Superior temporal gyrus (tissue), 1 donor: ENCODE data around the gene GPC1.

Source experiments
- DNase-seq: peaks from one replicate; pipeline ENCODE4 v3.0.0-alpha.2; 2016; ENCODE audit errors: extremely low spot score

The GPC1 gene

DNA sequence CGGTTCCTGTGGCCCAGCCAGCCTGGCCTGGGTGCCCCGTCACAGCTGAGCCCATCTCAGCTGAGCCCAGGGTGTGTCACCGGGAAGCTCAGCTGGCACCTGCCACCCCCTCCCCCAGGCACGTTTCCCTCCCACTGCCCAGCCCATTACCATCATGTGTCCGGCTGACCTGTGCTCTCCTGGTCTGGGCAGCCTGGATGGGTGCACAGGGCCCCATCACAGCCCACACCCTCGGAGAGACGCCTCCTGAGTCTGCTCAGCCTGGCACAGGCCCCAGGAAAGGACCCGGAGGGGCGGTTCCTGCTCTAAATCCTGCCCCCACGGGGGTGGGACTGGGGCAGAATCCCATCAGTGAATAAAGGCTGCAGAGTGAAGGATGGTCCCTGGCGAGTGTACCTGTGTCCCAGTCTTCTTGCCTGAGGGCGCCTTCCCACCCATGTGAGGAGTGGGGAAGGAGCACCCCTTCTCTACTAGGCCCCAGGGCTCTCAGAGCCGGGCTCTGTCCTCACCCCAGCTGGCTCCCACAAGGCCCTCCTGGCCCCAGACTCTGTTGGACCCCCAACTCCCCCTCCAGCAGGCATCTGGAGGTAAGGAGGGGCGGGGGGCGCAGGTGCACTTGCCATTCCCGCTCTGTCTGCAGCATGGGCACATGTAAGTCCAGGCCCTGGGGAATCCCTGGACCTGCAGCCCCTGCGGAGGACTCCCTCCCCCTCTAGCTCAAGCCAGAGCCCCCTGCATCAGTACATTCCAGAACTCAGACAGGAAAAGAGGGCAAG is 21.2 kb downstream of the GPC1 start:
- no peak for DNase-seq

DNA sequence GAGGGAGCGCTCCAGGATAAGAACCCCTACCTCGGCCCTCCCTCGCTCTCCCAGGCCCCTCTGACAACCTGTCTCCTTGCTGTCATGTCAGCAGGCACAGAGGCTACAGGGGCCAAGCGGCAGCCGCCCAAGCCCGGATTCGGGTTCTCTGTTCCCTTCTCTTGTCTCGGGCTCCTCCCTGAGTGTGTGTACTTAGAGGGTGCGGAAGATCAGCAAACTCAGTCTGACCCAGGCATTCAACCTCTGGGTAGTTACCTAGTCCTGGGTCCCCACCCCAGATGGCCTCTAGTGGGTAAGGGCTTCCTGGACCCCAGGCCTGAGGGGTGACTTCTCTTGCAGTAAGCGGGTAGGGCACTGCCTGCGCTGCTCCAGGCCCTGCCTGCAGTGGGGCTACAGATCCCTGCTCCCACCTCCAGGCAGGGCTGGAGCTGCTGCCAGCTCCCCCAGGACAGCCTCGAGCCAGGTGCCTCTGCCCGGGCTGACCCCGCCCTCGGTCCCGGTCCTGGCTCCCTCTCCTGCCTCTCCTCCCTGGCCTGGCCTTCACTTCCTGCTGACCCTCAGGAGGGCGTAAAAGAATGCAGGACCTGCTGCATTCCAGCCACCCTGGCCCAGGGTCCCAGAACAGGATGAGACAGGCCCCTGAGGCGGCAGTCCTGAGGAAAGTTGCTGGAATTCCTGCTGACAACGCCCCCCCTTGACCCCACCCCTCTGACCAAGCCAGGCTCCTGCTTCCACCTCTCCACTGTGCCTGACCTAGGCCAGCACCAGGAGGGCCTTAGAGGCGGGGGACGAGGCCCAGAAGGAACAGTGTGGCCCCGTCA is 22.0 kb downstream of the GPC1 start:
- no peak for DNase-seq

DNA sequence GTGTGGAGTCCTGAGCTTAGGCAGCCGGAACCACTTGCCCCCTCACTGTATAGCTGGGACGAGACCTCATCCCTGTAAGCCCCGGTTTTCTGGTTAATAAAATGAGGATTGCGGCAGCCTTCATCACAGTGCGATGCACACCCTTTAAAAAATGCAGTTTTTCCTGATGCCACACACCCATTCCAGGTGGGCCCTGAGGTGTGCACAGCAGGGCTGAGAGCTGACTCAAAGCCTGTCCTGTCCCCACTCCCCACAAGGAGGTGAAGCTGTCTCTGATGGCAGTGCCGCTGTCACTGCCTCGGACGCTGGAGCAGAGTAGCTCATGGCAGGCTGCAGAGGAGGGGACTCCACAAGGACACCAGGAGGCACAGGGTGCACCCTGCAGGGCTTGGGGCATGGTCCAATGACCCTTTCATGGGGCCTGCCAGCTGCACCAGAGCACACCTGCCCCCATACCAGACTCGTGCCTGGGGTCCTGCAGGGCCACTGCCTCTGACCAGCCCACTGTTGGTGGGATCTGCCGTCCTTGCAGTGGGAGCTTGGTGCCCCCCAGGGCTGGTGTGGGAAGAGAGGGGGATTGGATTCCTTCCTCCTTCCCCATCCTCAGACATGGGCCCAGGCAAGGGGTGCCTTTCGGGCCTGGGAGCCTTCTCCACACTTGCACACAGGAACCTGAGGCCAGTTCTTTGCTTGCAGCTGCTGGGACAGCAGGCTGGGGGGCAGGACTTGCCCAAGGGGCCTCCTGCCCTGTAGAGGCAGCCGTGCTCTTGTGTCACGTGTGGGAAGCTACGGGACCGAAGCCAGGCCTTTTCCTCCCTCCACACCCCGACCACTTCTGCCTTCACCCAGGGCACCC is 22.8 kb downstream of the GPC1 start:
- DNase-seq, result no peak

DNA sequence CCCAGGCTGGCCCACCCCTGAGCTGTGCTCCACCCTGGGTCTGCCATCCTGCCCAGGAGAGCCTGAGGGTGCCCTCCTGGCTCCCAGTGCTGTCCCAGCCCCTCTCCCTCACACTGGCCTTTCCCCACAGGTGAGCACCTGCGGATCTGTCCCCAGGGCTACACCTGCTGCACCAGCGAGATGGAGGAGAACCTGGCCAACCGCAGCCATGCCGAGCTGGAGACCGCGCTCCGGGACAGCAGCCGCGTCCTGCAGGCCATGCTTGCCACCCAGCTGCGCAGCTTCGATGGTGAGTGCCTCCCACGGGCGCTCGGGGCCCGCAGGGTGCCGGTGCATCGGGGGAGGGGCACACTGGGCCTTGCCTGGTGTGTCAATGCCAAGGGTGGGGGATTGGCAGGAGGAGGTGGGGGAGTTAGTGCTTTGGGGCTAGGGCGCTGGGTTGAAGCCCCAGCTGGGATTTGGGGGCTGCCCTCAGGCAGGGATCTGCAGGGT is 23.5 kb downstream of the GPC1 start:
- no peak for DNase-seq

DNA sequence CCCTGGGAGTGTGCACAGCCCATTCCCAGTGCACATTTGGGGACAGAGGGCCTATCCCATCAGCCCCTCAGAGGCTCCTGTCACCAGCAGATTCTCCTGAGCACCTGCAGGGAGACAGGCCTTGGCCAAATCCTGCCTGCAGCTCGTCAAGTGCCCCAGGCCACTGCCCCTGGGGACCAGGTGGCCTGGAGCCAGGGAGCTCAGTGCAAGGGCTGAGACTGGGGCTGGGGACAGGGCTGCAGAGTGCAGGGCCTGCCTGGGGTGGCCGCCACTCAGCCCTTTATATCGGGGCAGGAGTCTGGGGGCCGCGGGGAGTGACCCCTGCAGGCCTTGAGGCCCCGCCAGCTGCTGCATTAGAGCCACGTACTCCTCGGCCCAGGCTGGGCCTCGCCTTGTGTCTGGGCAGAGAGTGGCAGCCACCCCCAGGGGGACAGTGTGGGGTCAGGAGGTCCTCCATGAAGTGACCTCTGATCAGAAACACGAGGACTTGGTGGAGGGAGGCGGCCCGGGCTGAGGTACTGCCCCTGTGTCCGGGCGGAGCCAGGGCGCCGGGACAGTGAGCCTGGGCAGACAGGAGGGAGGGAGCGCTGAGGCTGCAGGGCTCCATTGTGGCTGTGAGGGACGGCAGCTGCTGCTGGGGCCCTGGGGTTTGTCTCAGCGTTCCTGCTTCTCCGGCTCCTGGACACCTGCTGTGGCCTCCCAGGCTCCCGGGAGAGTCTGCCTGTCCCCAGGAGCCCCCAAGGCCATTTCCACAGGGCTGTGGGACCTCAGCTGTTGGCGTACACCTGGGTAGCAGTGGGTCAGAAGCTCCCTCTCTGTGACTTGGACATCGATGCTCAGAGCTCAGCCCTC is 24.2 kb downstream of the GPC1 start:
- no peak for DNase-seq

DNA sequence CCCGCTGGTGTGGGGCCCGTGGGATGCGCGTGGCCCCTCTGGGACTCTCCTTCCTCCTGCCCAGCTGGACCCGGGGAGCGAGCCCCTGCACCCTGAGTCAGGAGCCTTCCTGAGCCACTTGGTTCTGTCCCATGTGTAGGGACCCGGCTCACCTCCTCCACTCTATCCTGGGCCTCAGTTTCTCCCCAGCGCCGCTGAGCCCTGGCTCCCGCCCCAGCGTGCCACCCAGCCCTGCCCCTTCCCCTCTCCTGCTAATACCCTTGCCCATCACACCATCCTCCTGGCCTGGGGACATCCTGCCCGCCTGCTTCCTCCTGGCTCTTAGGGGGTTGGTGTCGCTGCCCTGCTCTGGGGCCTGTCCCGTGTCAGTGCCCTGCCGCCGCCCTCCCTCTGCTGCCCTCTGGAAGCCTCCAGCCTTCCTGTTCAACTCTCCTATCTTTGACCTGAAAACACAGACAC is 24.8 kb downstream of the GPC1 start:
- DNase-seq, result no peak

DNA sequence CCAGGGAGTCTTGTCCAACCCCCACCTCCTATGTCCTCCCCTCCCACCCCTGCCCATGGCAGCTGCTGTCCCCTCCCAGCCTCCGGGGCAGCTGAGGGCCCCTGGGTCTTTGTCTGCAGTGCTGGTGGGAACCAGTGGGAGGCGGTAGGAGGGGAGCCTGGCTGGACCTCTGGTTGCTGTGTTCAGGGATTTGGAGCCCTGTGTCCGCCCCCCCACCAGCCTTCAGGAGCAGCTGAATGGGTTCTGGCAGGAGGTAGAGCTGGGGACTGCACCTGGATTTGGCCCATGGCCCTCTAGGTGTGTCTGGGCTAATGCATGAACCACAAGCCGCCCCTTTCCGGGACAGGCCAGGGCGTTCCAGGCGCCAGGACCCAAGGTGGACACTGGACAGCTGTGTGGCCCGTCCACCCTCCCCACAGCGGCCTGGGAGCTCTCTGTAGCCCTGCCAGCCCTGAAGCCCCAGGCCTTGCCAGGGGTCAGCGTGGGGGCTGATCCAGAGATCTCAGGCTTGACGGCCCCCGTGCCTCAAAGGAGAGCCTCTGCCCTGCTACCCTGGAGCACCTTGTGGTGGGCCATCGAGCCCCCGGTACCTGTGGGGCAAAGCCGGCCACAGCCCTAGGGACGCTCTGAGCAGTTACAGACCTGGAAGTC is 25.4 kb downstream of the GPC1 start:
- no peak for DNase-seq

DNA sequence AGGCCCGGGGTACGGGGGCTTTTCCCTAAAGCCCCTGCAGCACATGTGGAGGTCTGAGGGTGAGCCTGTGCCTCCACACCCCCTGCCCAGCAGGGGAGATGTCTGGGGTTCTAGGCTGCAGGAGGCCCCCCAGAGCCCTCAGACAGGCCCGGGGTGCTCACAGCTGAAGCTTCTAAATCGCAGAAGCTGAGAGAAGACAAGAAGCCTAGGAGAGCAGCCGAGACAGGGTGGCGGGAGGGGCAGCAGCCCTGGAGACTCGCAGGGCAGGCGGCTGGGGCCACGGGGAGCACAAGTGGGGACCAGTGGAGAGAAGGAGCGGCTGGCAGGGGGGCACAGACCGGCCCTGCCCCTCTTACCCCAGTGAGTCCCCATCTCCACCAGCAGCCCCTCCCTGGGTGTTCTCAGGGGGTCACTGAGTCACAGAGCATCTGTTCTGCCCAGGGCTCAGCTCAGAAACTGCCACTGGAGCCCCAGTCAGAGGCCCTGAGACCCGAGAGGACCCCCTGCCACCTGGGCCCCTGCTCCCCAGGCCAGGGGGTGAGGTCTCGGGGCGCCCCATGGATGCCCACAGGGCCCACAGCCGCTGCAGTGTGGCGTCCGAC is 26.1 kb downstream of the GPC1 start:
- DNase-seq, result no peak

DNA sequence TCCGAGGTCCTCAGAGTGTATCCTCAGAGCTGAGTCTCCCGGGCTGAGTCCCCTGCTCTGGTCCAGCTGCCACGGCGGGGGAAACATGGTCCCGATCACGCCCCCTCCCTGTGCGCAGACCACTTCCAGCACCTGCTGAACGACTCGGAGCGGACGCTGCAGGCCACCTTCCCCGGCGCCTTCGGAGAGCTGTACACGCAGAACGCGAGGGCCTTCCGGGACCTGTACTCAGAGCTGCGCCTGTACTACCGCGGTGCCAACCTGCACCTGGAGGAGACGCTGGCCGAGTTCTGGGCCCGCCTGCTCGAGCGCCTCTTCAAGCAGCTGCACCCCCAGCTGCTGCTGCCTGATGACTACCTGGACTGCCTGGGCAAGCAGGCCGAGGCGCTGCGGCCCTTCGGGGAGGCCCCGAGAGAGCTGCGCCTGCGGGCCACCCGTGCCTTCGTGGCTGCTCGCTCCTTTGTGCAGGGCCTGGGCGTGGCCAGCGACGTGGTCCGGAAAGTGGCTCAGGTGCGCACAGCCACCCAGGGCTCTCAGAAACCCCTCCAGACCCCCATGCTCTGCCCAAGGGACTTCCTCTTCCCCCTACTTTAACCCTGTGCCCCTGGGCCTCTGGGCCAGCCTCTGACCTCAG is 26.7 kb downstream of the GPC1 start:
- no peak for DNase-seq

DNA sequence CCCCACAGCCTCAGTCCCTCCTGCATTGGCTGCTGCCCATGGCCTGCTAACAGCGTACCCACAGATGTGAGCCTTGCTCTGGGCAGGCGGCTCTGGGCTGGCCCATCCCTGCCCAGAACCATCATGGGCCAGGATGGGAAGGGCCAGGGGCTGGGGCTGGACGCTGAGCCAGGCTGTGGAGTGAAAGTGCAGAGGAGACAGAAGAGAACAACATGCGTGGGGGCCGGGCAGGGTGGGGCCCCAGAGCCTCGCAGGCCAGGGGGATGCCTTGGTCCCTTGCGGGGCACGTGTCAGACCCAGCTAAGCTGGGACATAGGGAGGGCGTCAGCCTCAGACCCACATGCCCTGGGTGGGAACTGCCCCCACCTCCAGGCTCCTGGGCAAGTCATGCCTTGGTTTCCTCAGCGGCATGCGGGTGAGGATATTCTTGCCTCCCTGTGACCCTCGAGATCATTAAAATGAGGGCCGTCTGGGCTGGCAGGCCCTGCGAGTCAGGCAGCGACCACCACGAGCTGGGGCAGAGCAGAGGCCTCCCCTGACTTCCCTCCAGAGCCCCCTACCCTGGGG is 27.3 kb downstream of the GPC1 start:
- no peak for DNase-seq

DNA sequence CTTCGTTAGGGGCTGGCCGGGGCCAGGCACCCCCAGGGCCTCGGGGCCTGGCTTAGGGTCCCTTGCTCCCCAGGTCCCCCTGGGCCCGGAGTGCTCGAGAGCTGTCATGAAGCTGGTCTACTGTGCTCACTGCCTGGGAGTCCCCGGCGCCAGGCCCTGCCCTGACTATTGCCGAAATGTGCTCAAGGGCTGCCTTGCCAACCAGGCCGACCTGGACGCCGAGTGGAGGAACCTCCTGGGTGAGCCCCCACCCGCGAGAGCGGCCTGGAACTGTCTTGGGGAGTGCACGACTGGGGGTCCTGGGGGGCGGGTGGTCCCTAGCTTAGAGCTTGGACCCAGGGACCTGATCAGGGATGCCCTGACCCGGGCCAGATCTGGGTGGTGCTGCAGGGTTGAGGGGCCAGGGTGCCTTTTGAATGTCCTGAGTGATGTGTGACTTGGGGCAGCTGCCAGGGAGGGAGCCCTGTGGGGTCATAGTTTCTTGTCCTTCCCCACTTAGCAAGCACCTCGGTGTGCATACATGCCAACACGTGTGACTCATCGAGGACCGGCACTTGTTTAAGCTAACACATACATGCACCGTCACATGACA is 27.9 kb downstream of the GPC1 start:
- DNase-seq, result no peak

DNA sequence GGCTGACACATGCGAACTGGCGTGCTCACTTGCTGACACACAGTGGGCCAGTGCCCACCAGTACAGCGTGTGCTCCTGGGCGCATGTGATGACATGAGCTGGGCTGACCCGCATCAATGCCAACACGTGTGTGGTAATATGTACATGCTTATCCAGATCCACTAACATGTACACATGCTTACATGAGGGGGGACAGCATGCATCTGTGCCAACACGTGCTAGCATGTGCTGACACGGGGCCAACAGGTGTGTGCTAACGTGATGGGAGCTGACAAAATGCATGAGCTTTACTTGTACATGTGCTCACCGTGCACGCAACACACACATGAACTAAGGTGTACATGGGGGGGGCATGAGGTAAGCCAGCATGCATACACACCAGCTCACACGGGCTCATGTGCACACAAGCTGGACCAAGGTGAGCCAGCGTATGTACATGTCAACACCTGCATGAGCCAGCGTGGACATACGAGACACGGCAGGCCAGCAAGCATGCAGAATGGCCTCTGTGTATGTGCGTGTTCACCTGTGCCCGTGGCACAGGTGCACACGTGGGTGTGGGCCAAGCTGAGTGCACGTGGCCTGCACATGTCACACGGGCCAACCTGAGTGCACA is 28.5 kb downstream of the GPC1 start:
- no peak for DNase-seq

DNA sequence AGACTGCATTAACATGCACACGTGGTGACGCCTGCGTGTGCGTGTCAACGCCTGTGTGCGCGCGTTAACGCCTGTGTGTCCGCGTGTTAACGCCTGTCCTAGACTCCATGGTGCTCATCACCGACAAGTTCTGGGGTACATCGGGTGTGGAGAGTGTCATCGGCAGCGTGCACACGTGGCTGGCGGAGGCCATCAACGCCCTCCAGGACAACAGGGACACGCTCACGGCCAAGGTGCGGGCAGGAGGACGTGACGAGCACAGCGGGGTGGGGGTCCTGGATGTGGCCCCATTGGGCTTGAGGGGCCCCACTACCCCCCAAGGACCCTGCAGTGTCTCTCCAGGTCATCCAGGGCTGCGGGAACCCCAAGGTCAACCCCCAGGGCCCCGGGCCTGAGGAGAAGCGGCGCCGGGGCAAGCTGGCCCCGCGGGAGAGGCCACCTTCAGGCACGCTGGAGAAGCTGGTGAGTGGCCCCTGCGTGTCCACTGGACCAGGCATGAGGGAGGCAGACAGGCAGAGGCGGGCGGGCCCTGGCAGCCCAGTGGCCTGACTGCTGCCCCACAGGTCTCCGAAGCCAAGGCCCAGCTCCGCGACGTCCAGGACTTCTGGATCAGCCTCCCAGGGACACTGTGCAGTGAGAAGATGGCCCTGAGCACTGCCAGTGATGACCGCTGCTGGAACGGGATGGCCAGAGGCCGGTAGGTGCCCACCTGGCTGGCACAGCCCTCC is 29.2 kb downstream of the GPC1 start:
- no peak for DNase-seq

DNA sequence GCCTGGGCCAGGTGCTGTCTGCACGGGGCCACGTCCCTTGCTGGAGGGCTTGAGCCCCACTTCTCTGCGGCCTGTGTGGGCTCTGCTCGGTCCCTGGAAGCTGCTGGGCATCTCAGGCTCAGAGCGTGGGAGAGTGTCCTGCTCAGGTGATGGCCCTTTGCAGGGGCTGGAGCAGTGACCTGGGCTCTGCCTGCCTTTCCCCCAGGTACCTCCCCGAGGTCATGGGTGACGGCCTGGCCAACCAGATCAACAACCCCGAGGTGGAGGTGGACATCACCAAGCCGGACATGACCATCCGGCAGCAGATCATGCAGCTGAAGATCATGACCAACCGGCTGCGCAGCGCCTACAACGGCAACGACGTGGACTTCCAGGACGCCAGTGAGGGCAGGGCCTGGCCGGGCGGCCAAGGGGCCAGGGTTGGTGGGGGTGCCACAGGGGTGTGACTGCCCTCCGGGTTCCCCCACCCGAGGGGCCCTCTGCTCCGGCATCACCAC is 29.9 kb downstream of the GPC1 start:
- DNase-seq, result no peak

DNA sequence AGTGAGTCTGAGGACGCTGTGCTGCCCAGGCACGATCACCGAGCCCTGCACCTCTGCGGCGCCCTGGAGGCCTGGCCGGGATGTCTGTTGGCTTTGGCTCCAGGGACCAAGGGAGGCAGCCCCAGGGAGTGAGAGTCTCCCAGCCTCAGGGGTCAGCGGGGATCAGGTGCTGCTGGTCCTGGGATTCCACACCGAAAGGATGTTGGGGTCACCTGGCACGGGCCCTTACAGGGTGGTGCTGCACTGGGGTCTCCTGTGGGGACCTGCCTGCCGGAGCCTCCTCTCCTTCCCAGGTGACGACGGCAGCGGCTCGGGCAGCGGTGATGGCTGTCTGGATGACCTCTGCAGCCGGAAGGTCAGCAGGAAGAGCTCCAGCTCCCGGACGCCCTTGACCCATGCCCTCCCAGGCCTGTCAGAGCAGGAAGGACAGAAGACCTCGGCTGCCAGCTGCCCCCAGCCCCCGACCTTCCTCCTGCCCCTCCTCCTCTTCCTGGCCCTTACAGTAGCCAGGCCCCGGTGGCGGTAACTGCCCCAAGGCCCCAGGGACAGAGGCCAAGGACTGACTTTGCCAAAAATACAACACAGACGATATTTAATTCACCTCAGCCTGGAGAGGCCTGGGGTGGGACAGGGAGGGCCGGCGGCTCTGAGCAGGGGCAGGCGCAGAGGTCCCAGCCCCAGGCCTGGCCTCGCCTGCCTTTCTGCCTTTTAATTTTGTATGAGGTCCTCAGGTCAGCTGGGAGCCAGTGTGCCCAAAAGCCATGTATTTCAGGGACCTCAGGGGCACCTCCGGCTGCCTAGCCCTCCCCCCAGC is 30.5 kb downstream of the GPC1 start:
- no peak for DNase-seq

DNA sequence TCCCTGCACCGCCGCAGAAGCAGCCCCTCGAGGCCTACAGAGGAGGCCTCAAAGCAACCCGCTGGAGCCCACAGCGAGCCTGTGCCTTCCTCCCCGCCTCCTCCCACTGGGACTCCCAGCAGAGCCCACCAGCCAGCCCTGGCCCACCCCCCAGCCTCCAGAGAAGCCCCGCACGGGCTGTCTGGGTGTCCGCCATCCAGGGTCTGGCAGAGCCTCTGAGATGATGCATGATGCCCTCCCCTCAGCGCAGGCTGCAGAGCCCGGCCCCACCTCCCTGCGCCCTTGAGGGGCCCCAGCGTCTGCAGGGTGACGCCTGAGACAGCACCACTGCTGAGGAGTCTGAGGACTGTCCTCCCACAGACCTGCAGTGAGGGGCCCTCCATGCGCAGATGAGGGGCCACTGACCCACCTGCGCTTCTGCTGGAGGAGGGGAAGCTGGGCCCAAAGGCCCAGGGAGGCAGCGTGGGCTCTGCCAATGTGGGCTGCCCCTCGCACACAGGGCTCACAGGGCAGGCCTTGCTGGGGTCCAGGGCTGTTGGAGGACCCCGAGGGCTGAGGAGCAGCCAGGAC is 31.2 kb downstream of the GPC1 start:
- DNase-seq, result no peak
